HG03196 (cell line): ENCODE data around the gene RAB40C.

Experiments
- ATAC-seq: cut with Tn5 transposase; IDR thresholded peaks from one replicate; pipeline ENCODE4 v1.9.1; 2021; ENCODE audit not compliant: unreplicated experiment

Gene RAB40C

DNA sequence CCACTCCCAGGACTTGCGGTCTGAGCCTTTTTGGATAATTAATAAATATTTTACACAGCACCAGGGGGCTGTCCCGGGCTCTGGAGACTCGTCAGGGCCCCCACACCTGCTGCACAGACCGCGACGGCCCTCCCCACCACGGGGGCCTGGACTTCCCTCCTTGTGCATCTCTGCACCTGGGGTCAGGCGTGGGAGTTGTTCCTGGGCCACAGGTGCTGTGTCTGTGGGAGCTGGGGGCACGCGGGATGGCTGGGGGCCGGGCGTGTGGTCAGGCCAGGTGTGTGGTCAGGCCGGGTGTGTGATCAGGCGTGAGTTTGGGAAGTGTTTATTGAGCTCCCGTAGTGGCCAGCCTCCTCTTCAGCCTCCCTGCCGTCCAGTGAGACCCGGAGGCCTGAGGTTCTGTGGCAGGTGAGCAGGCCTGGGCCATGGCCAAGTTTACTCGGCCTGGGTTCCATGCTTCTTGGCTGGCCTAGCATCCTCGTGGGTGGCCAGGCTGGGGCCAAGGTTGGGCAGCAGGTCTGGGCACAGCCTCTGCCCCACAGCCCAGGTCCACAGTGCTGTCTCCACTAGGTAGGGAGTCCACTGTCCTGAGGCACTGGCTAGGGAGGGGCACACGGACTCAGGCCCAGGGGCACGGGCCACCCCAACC is 88.5 kb downstream of the RAB40C start:
- no peak for ATAC-seq
